ENCODE measurements around the gene IRAK2.
A peak's percentile ranks its signal among the peaks of the same experiment; 100 is the strongest.

IRAK2 gene

GRCh38 chr3:10206166-10206511, 41.4 kb downstream of the IRAK2 start:
- Mint-ChIP-seq H3K9me3 (no peaks in the 10 kb centered on the region), H3K36me3 (peaks cover 16 to 20% of the 10 kb centered on the region in 2 donors), H3K4me1 (peaks cover 24 to 25% of the 10 kb centered on the region in 2 donors), H3K4me3 (no peak overlapping the region), H3K27me3 (no peaks in the 10 kb centered on the region), H3K27ac (no peak overlapping the region)
- DNase-seq (no peak), ATAC-seq (replicated peaks) (no peak)

GRCh38 chr3:10213156-10213792, 48.6 kb downstream of the IRAK2 start:
- peaks cover 14 to 20% of the 10 kb centered on the region in 2 donors for H3K4me1 Mint-ChIP-seq
- ATAC-seq (replicated peaks): peak; percentile 54 to 73
- H3K27me3 Mint-ChIP-seq: no peaks in the 10 kb centered on the region
- peaks cover 0 to 3% of the 10 kb centered on the region in 2 donors for H3K9me3 Mint-ChIP-seq
- DNase-seq: no peak
- peak overlapping the region; percentile 71 for H3K27ac Mint-ChIP-seq
- no peak overlapping the region for H3K4me3 Mint-ChIP-seq
- peaks cover 26 to 34% of the 10 kb centered on the region in 2 donors for H3K36me3 Mint-ChIP-seq

GRCh38 chr3:10215578-10216368, 51.1 kb downstream of the IRAK2 start:
- peaks cover 0 to 3% of the 10 kb centered on the region in 2 donors for H3K9me3 Mint-ChIP-seq
- peaks cover 24 to 39% of the 10 kb centered on the region in 2 donors for H3K36me3 Mint-ChIP-seq
- H3K27ac Mint-ChIP-seq: peak overlapping the region; percentile 4
- no peak overlapping the region for H3K4me3 Mint-ChIP-seq
- DNase-seq: no peak
- peaks cover 12 to 33% of the 10 kb centered on the region in 2 donors for H3K4me1 Mint-ChIP-seq
- no peaks in the 10 kb centered on the region for H3K27me3 Mint-ChIP-seq
- ATAC-seq (replicated peaks): no peak

- Mint-ChIP-seq H3K27ac (no peak overlapping the region), H3K9me3 (peaks cover 0 to 3% of the 10 kb centered on the region in 2 donors), H3K36me3 (peaks cover 27 to 42% of the 10 kb centered on the region in 2 donors), H3K4me1 (peaks cover 15 to 33% of the 10 kb centered on the region in 2 donors), H3K27me3 (no peaks in the 10 kb centered on the region), H3K4me3 (no peak overlapping the region)
- no peak for DNase-seq
- ATAC-seq (replicated peaks): no peak
Observed at GRCh38 chr3:10217359-10217758, 52.6 kb downstream of the IRAK2 start.

- Mint-ChIP-seq H3K27ac (no peak overlapping the region), H3K27me3 (no peaks in the 10 kb centered on the region), H3K9me3 (peaks cover 2 to 4% of the 10 kb centered on the region in 2 donors), H3K4me1 (peaks cover 22 to 50% of the 10 kb centered on the region in 2 donors), H3K36me3 (peaks cover 30 to 38% of the 10 kb centered on the region in 2 donors), H3K4me3 (no peak overlapping the region)
- ATAC-seq (replicated peaks) (no peak), DNase-seq (no peak)
Observed at GRCh38 chr3:10219737-10220136, 55.0 kb downstream of the IRAK2 start.

GRCh38 chr3:10223676-10224639, 59.2 kb downstream of the IRAK2 start:
- Mint-ChIP-seq H3K27me3 (no peaks in the 10 kb centered on the region), H3K27ac (peak overlapping the region; percentile 76), H3K9me3 (peaks cover 2 to 4% of the 10 kb centered on the region in 2 donors), H3K4me1 (peaks cover 30 to 65% of the 10 kb centered on the region in 2 donors), H3K36me3 (peaks cover 16 to 30% of the 10 kb centered on the region in 2 donors), H3K4me3 (no peak overlapping the region)
- peak; percentile 51 for DNase-seq
- ATAC-seq (replicated peaks): peak; percentile 69 to 74

GRCh38 chr3:10224794-10225665, 60.3 kb downstream of the IRAK2 start:
- Mint-ChIP-seq H3K36me3 (peaks cover 15 to 23% of the 10 kb centered on the region in 2 donors), H3K27me3 (no peaks in the 10 kb centered on the region), H3K27ac (peak overlapping the region; percentile 91), H3K4me1 (peaks cover 28 to 59% of the 10 kb centered on the region in 2 donors), H3K9me3 (peaks cover 2 to 4% of the 10 kb centered on the region in 2 donors), H3K4me3 (peak overlapping the region; percentile 62 to 67)
- DNase-seq (peak; percentile 67), ATAC-seq (replicated peaks) (peak; percentile 72 to 77)

- H3K27me3 Mint-ChIP-seq: no peaks in the 10 kb centered on the region
- no peak overlapping the region for H3K4me3 Mint-ChIP-seq
- no peak overlapping the region for H3K27ac Mint-ChIP-seq
- H3K4me1 Mint-ChIP-seq: peaks cover 25 to 48% of the 10 kb centered on the region in 2 donors
- peaks cover 15 to 18% of the 10 kb centered on the region in 2 donors for H3K36me3 Mint-ChIP-seq
- H3K9me3 Mint-ChIP-seq: peaks cover 2 to 4% of the 10 kb centered on the region in 2 donors
- no peak for DNase-seq
- ATAC-seq (replicated peaks): no peak
Observed at GRCh38 chr3:10226293-10226692, 61.6 kb downstream of the IRAK2 start.

GRCh38 chr3:10228248-10228950, 63.7 kb downstream of the IRAK2 start:
- peaks cover 2 to 4% of the 10 kb centered on the region in 2 donors for H3K9me3 Mint-ChIP-seq

GRCh38 chr3:10229576-10229975, 64.9 kb downstream of the IRAK2 start:
- ATAC-seq (replicated peaks) (no peak), DNase-seq (no peak)
- peaks cover 9 to 14% of the 10 kb centered on the region in 2 donors for H3K36me3 Mint-ChIP-seq
- H3K4me1 Mint-ChIP-seq: peaks cover 16 to 22% of the 10 kb centered on the region in 2 donors
- no peak overlapping the region for H3K4me3 Mint-ChIP-seq
- no peaks in the 10 kb centered on the region for H3K27me3 Mint-ChIP-seq
- no peak overlapping the region for H3K27ac Mint-ChIP-seq
- peaks cover 2 to 3% of the 10 kb centered on the region in 2 donors for H3K9me3 Mint-ChIP-seq

More at GRCh38 chr3:10228248-10228950, 63.7 kb downstream of the IRAK2 start:
- Mint-ChIP-seq H3K4me1 (peaks cover 23 to 34% of the 10 kb centered on the region in 2 donors), H3K4me3 (peak overlapping the region in 1 of 2 donors; percentile 39), H3K36me3 (peaks cover 9 to 16% of the 10 kb centered on the region in 2 donors), H3K27me3 (no peaks in the 10 kb centered on the region), H3K27ac (peak overlapping the region; percentile 92)
- ATAC-seq (replicated peaks) (peak; percentile 4 to 35), DNase-seq (no peak)

GRCh38 chr3:10232137-10232536, 67.4 kb downstream of the IRAK2 start:
- DNase-seq (no peak), ATAC-seq (replicated peaks) (peak in 1 of 2 donors; percentile 37)
- no peak overlapping the region for H3K27ac Mint-ChIP-seq

GRCh38 chr3:10233988-10234387, 69.3 kb downstream of the IRAK2 start:
- H3K27ac Mint-ChIP-seq: no peak overlapping the region
- DNase-seq (no peak), ATAC-seq (replicated peaks) (no peak)
- no peaks in the 10 kb centered on the region for H3K27me3 Mint-ChIP-seq
- no peaks in the 10 kb centered on the region for H3K9me3 Mint-ChIP-seq
- no peak overlapping the region for H3K4me3 Mint-ChIP-seq
- peaks cover 5 to 6% of the 10 kb centered on the region in 2 donors for H3K4me1 Mint-ChIP-seq
- peaks cover 24 to 36% of the 10 kb centered on the region in 2 donors for H3K36me3 Mint-ChIP-seq

More at GRCh38 chr3:10232137-10232536, 67.4 kb downstream of the IRAK2 start:
- H3K36me3 Mint-ChIP-seq: peaks cover 14 to 28% of the 10 kb centered on the region in 2 donors
- H3K4me3 Mint-ChIP-seq: no peak overlapping the region
- no peaks in the 10 kb centered on the region for H3K9me3 Mint-ChIP-seq
- H3K4me1 Mint-ChIP-seq: peaks cover 10 to 14% of the 10 kb centered on the region in 2 donors
- no peaks in the 10 kb centered on the region for H3K27me3 Mint-ChIP-seq

Measured in stimulated activated naive B cell treated with anti-CD40 and anti-IgM and Interleukin-4, amounts not matched to agents 10 μg/mL and 1 μg/mL and 100 μg/mL, for 72 hours (primary cell).